ENCODE results near the gene DLG2.

DLG2 gene

GRCh38 chr11:83611600-83611999 is 2015.5 kb downstream of the DLG2 start:
- no peaks in the 10 kb centered on the region for H3K27me3 ChIP-seq (replicated peaks in 2 of 5; ENCODE audit: control insufficient read depth in 4 of 5, insufficient read depth in 5 of 5, low read length in 4 of 5)
- 80% methylated on average over 1 of the region's 3 CpGs for WGBS (ENCODE audit: insufficient coverage)
- H3K36me3 ChIP-seq (ENCODE audit: control insufficient read depth in 4 of 4, insufficient read depth in 4 of 4, low read length in 3 of 4): no peaks in the 10 kb centered on the region
- ChIA-PET CTCF (no interaction called here), POLR2A (no interaction called here)
- no peak for DNase-seq
- no peak overlapping the region for H3K4me3 ChIP-seq (ENCODE audit: control insufficient read depth in 1 of 7, extremely low read depth in 1 of 7, insufficient read depth in 4 of 7, low read depth in 2 of 7, low read length in 6 of 7)
- no peaks in the 10 kb centered on the region for H3K4me1 ChIP-seq (ENCODE audit: control extremely low read depth in 1 of 4, control insufficient read depth in 4 of 4, insufficient read depth in 4 of 4, low read length in 3 of 4)
- no peaks in the 10 kb centered on the region for H3K9me3 ChIP-seq (ENCODE audit: control extremely low read depth in 1 of 5, control insufficient read depth in 4 of 5, insufficient read depth in 2 of 5, low read depth in 1 of 5, low read length in 4 of 5)
- H3K27ac ChIP-seq (ENCODE audit: insufficient read depth in 1 of 2, low read depth in 1 of 2, low read length in 2 of 2, poor library complexity in 1 of 2, severe bottlenecking in 2 of 2): no peak overlapping the region

- no peak for DNase-seq
- no peaks in the 10 kb centered on the region for H3K36me3 ChIP-seq (ENCODE audit: control insufficient read depth in 4 of 4, insufficient read depth in 4 of 4, low read length in 3 of 4)
- no peaks in the 10 kb centered on the region for H3K9me3 ChIP-seq (ENCODE audit: control extremely low read depth in 1 of 5, control insufficient read depth in 4 of 5, insufficient read depth in 2 of 5, low read depth in 1 of 5, low read length in 4 of 5)
- CTCF ChIA-PET: no interaction called here
- no peak overlapping the region for H3K4me3 ChIP-seq (ENCODE audit: control insufficient read depth in 1 of 7, extremely low read depth in 1 of 7, insufficient read depth in 4 of 7, low read depth in 2 of 7, low read length in 6 of 7)
- POLR2A ChIA-PET: no interaction called here
- 100% methylated on average over 1 of the region's 2 CpGs for WGBS (ENCODE audit: insufficient coverage)
- no peaks in the 10 kb centered on the region for H3K4me1 ChIP-seq (ENCODE audit: control extremely low read depth in 1 of 4, control insufficient read depth in 4 of 4, insufficient read depth in 4 of 4, low read length in 3 of 4)
- no peak overlapping the region for H3K27ac ChIP-seq (ENCODE audit: insufficient read depth in 1 of 2, low read depth in 1 of 2, low read length in 2 of 2, poor library complexity in 1 of 2, severe bottlenecking in 2 of 2)
- no peaks in the 10 kb centered on the region for H3K27me3 ChIP-seq (replicated peaks in 2 of 5; ENCODE audit: control insufficient read depth in 4 of 5, insufficient read depth in 5 of 5, low read length in 4 of 5)
These were observed 2016.1 kb downstream of the DLG2 start for GRCh38 chr11:83611031-83611430.

GRCh38 chr11:83609191-83609590 is 2018.0 kb downstream of the DLG2 start:
- no peak overlapping the region for H3K4me3 ChIP-seq (ENCODE audit: control insufficient read depth in 1 of 7, extremely low read depth in 1 of 7, insufficient read depth in 4 of 7, low read depth in 2 of 7, low read length in 6 of 7)
- H3K27me3 ChIP-seq (replicated peaks in 2 of 5; ENCODE audit: control insufficient read depth in 4 of 5, insufficient read depth in 5 of 5, low read length in 4 of 5): no peaks in the 10 kb centered on the region
- no CpG with 5 or more reads among the region's 2 CpGs for WGBS (ENCODE audit: insufficient coverage)
- ChIA-PET CTCF (no interaction called here), POLR2A (no interaction called here)
- no peaks in the 10 kb centered on the region for H3K9me3 ChIP-seq (ENCODE audit: control extremely low read depth in 1 of 5, control insufficient read depth in 4 of 5, insufficient read depth in 2 of 5, low read depth in 1 of 5, low read length in 4 of 5)
- H3K36me3 ChIP-seq (ENCODE audit: control insufficient read depth in 4 of 4, insufficient read depth in 4 of 4, low read length in 3 of 4): no peaks in the 10 kb centered on the region
- no peaks in the 10 kb centered on the region for H3K4me1 ChIP-seq (ENCODE audit: control extremely low read depth in 1 of 4, control insufficient read depth in 4 of 4, insufficient read depth in 4 of 4, low read length in 3 of 4)
- DNase-seq: no peak
- H3K27ac ChIP-seq (ENCODE audit: insufficient read depth in 1 of 2, low read depth in 1 of 2, low read length in 2 of 2, poor library complexity in 1 of 2, severe bottlenecking in 2 of 2): no peak overlapping the region

GRCh38 chr11:83608571-83608970 is 2018.6 kb downstream of the DLG2 start:
- Histone ChIP-seq H3K4me1 (ENCODE audit: control extremely low read depth in 1 of 4, control insufficient read depth in 4 of 4, insufficient read depth in 4 of 4, low read length in 3 of 4) (no peaks in the 10 kb centered on the region), H3K36me3 (ENCODE audit: control insufficient read depth in 4 of 4, insufficient read depth in 4 of 4, low read length in 3 of 4) (no peaks in the 10 kb centered on the region), H3K9me3 (ENCODE audit: control extremely low read depth in 1 of 5, control insufficient read depth in 4 of 5, insufficient read depth in 2 of 5, low read depth in 1 of 5, low read length in 4 of 5) (no peaks in the 10 kb centered on the region), H3K27me3 (replicated peaks in 2 of 5; ENCODE audit: control insufficient read depth in 4 of 5, insufficient read depth in 5 of 5, low read length in 4 of 5) (no peaks in the 10 kb centered on the region), H3K27ac (ENCODE audit: insufficient read depth in 1 of 2, low read depth in 1 of 2, low read length in 2 of 2, poor library complexity in 1 of 2, severe bottlenecking in 2 of 2) (no peak overlapping the region), H3K4me3 (ENCODE audit: control insufficient read depth in 1 of 7, extremely low read depth in 1 of 7, insufficient read depth in 4 of 7, low read depth in 2 of 7, low read length in 6 of 7) (no peak overlapping the region)
- DNase-seq: no peak
- ChIA-PET CTCF (no interaction called here), POLR2A (no interaction called here)
- no CpG with 5 or more reads among the region's 1 CpG for WGBS (ENCODE audit: insufficient coverage)

- Histone ChIP-seq H3K27me3 (replicated peaks in 2 of 5; ENCODE audit: control insufficient read depth in 4 of 5, insufficient read depth in 5 of 5, low read length in 4 of 5) (no peaks in the 10 kb centered on the region), H3K9me3 (ENCODE audit: control extremely low read depth in 1 of 5, control insufficient read depth in 4 of 5, insufficient read depth in 2 of 5, low read depth in 1 of 5, low read length in 4 of 5) (no peaks in the 10 kb centered on the region), H3K27ac (ENCODE audit: insufficient read depth in 1 of 2, low read depth in 1 of 2, low read length in 2 of 2, poor library complexity in 1 of 2, severe bottlenecking in 2 of 2) (no peak overlapping the region), H3K4me1 (ENCODE audit: control extremely low read depth in 1 of 4, control insufficient read depth in 4 of 4, insufficient read depth in 4 of 4, low read length in 3 of 4) (no peaks in the 10 kb centered on the region), H3K4me3 (ENCODE audit: control insufficient read depth in 1 of 7, extremely low read depth in 1 of 7, insufficient read depth in 4 of 7, low read depth in 2 of 7, low read length in 6 of 7) (no peak overlapping the region), H3K36me3 (ENCODE audit: control insufficient read depth in 4 of 4, insufficient read depth in 4 of 4, low read length in 3 of 4) (no peaks in the 10 kb centered on the region)
- no peak for DNase-seq
- CTCF ChIA-PET: no interaction called here
- 94% methylated on average over 4 of the region's 5 CpGs for WGBS (ENCODE audit: insufficient coverage)
- POLR2A ChIA-PET: no interaction called here
These were observed 2025.1 kb downstream of the DLG2 start for GRCh38 chr11:83601914-83602527.

GRCh38 chr11:83601201-83601913 is 2025.8 kb downstream of the DLG2 start:
- Histone ChIP-seq H3K36me3 (ENCODE audit: control insufficient read depth in 4 of 4, insufficient read depth in 4 of 4, low read length in 3 of 4) (no peaks in the 10 kb centered on the region), H3K9me3 (ENCODE audit: control extremely low read depth in 1 of 5, control insufficient read depth in 4 of 5, insufficient read depth in 2 of 5, low read depth in 1 of 5, low read length in 4 of 5) (no peaks in the 10 kb centered on the region), H3K27ac (ENCODE audit: insufficient read depth in 1 of 2, low read depth in 1 of 2, low read length in 2 of 2, poor library complexity in 1 of 2, severe bottlenecking in 2 of 2) (no peak overlapping the region), H3K4me3 (ENCODE audit: control insufficient read depth in 1 of 7, extremely low read depth in 1 of 7, insufficient read depth in 4 of 7, low read depth in 2 of 7, low read length in 6 of 7) (no peak overlapping the region), H3K27me3 (replicated peaks in 2 of 5; ENCODE audit: control insufficient read depth in 4 of 5, insufficient read depth in 5 of 5, low read length in 4 of 5) (no peaks in the 10 kb centered on the region), H3K4me1 (ENCODE audit: control extremely low read depth in 1 of 4, control insufficient read depth in 4 of 4, insufficient read depth in 4 of 4, low read length in 3 of 4) (no peaks in the 10 kb centered on the region)
- ChIA-PET POLR2A (no interaction called here), CTCF (interaction anchor here (0.7 kb wide), 1 partner anchor 20 kb away, joined by 3 read pairs; no protein-coding TSS in a partner anchor)
- WGBS (ENCODE audit: insufficient coverage): 94% methylated on average over 5 of the region's 11 CpGs
- no peak for DNase-seq

GRCh38 chr11:83600661-83601060 is 2026.5 kb downstream of the DLG2 start:
- no peak overlapping the region for H3K4me3 ChIP-seq (ENCODE audit: control insufficient read depth in 1 of 7, extremely low read depth in 1 of 7, insufficient read depth in 4 of 7, low read depth in 2 of 7, low read length in 6 of 7)
- no peaks in the 10 kb centered on the region for H3K9me3 ChIP-seq (ENCODE audit: control extremely low read depth in 1 of 5, control insufficient read depth in 4 of 5, insufficient read depth in 2 of 5, low read depth in 1 of 5, low read length in 4 of 5)
- CTCF ChIA-PET: interaction anchor here (1.0 kb wide), 1 partner anchor 20 kb away, joined by 3 read pairs; no protein-coding TSS in a partner anchor
- 67% methylated on average over 1 of the region's 1 CpG for whole genome bisulfite sequencing (ENCODE audit: insufficient coverage)
- DNase-seq: no peak
- no peaks in the 10 kb centered on the region for H3K36me3 ChIP-seq (ENCODE audit: control insufficient read depth in 4 of 4, insufficient read depth in 4 of 4, low read length in 3 of 4)
- no peak overlapping the region for H3K27ac ChIP-seq (ENCODE audit: insufficient read depth in 1 of 2, low read depth in 1 of 2, low read length in 2 of 2, poor library complexity in 1 of 2, severe bottlenecking in 2 of 2)
- POLR2A ChIA-PET: no interaction called here
- H3K4me1 ChIP-seq (ENCODE audit: control extremely low read depth in 1 of 4, control insufficient read depth in 4 of 4, insufficient read depth in 4 of 4, low read length in 3 of 4): no peaks in the 10 kb centered on the region
- H3K27me3 ChIP-seq (replicated peaks in 2 of 5; ENCODE audit: control insufficient read depth in 4 of 5, insufficient read depth in 5 of 5, low read length in 4 of 5): no peaks in the 10 kb centered on the region

All from common myeloid progenitor, CD34-positive (primary cell).